Measurements from ENCODE around the gene SAP30BP.

Gene SAP30BP

DNA sequence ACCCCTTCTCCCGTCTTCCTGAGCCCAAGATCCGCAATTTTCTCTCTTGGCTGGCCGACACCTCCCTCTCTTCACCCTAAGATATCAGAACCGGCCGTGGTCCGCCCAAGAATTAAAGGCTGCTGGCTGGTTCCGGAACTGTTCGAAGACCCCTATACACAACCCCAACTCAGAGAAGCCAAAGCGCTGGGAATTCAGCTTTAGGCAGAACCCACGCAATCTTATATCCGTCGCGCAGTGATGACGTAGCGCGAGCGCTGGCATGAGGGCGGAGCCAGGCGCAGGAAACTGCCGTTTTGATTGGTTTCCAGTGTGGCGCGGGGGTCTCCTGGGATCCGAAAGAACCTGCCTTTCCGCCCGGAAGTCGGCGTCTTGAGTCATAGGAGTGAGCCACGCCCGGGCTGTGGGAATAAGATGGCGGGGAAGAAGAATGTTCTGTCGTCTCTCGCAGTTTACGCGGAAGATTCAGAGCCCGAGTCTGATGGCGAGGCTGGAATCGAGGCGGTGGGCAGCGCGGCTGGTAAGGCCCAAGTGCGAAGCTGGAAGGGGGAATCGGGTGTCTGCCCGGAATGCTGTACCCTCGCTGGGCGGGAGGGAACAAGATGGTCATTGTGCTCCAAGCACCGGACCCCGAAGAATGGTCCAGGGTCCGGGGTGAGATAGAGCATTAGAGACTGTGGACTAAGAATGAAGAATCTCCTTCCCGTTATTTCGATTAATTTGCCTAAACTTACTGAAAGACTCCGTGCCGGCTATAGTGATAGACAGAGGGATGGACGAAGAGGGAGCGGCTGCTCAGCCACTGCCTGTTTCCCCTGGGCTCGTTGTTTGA is at the start of gene SAP30BP, which contains the start of gene RECQL5:
TSS of gene SAP30BP (plus strand) at position 380 of the 832 bp plus-strand sequence. CDS start at position 415, 35 bp downstream.
TSS of gene RECQL5 (minus strand) at position 196 of the 832 bp plus-strand sequence. CDS start 597 bp downstream, outside the sequence.
- peak; percentile 97 for DNase-seq

DNA sequence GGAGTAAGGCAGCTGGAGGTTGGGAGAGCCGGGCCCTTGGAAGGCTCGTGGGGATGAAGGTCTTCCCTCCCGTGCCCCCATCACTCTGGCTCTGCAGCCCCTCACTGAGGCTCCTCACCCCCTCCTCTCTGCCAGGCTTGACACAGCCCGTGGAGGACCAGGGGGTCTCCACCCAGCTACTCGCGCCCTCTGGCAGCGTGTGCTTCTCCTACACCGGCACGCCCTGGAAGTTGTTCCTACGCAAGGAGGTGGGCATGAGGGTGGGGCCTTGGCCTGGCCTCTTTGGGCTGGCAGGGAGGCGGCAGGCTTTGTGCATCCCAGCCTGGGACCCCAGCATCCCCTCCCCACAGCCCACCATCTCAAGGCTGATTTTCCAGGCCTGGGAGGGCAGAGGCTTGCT is 49.5 kb upstream of the SAP30BP start:
- no peak for DNase-seq

DNA sequence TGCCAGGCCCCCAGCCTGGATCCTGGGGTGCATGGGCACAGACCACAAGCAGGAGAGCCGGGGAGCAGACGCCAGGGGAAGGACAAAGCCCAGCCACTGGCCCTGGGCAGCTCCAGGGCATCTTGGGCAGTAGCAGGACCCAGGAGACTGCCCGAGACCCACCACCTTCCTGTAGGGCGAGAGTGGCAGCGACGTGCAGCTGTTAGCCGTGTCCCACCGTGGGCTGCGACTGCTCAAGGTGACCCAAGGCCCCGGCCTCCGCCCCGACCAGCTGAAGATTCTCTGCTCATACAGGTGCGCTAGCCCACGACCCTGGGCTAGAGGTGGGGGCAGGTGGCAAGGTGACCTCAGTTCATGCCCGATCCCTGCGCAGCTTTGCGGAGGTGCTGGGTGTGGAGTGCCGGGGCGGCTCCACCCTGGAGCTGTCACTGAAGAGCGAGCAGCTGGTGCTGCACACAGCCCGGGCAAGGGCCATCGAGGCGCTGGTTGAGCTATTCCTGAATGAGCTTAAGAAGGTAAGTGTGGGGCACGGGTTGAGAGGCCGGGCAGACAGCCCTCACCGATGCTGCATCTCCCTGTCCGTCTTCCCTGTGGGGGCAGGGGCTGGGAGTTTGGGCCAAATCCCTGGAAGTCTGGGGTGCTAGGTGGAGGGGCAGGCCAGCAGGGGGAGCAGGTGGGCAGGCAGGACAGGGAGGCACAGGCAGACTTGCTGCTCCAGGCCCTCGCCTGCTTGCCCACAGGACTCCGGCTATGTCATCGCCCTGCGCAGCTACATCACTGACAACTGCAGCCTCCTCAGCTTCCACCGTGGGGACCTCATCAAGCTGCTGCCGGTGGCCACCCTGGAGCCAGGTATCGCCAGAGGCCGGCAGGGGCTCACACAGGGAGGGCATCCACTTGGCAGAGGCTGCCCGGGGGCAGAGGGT is 47.4 kb upstream of the SAP30BP start:
- DNase-seq = no peak

DNA sequence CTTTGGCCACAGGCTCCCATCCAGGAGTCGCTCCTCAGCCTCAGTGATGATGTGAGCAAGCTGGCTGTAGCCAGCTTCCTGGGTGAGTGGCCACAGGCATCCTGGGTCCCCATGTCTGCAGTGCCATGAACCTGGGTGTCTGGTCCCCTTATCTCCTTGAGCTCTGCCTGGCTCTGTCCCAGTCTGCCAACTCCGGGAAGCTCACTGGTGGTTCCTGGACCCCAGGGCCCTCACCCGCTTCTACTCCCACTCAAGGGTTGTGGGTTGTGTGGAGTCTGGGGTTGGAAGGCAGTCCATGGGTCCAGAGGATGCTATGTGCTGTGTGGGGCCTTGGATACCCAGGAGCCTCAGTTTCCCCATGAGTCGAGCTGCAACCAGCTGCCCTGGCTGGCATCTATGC is 45.6 kb upstream of the SAP30BP start:
- no peak for DNase-seq

DNA sequence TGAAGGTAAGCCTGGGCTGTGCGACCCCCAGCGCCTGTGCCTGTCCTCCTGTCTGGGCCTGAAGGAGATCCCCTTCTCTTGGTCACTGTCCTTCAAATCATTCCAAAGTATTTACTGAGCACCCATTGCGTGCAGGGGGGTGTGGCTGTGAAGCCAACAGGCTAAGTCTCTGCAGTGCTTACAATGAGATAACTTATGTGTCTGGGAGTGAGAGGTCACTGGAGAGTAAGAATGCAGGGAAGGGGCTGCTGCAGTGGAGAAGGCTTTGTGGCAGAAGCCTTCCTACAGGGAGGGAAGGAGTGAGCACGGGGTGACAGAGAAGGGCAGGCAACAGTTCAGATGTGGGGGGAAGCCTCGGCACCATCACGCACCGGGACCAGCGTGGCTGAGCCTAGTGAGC is 45.1 kb upstream of the SAP30BP start:
- DNase-seq = no peak

DNA sequence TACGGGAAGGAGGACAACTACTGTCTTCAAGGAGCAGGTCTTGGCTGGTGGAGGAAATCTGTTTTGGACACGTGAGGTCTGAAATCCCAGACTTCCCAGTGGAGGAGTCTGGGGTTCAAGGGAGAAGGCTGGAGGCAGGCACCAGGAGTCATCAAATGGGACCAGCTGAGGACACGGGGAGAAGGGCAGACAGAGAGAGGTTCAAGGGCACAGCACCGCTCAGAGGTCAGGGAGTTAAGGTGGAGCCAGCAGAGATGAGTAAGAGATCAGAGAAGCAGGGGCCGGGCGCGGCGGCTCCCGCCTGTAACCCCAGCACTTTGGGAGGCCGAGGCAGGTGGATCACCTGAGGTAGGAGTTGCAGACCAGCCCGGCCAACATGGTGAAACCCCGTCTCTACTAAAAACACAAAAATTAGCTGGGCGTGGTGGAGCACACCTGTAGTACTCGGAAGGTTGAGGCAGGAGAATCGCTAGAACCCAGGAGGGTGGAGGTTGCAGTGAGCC is 44.3 kb upstream of the SAP30BP start:
- no peak for DNase-seq

DNA sequence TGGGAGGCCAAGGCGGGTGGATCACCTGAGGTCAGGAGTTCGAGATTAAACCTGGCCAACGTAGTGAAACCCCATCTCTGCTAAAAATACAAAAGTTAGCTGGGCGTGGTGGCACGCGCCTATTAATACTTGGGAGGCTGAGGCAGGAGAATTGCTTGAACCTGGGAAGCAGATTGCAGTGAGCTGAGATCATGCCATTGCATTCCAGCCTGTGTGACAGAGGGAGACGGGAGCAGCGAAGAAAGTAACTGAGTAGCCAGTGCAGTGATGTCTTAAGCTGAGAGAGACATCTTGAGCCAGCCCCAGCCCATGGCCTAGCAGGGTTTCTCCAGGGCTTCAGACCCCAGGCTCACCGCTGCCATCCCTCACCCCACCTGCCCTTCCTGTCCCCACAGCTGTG is 43.8 kb upstream of the SAP30BP start:
- no peak for DNase-seq

DNA sequence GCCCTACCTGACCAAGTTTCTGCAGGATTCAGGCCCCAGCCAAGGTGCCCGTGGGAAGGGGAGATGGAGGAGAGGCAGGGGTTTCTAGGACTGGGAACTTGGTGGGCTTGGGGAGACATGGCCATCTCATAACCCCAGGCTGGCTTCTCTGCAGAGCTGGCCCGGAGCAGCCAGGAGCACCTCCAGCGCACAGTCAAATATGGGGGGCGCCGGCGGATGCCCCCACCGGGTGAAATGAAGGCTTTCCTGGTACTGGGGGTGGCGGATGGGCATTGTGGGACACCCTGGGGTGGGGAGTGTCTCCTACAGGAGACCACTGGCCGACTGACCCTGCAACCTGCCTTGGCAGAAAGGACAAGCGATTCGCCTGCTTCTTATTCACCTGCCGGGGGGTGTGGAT is 43.1 kb upstream of the SAP30BP start:
- no peak for DNase-seq

DNA sequence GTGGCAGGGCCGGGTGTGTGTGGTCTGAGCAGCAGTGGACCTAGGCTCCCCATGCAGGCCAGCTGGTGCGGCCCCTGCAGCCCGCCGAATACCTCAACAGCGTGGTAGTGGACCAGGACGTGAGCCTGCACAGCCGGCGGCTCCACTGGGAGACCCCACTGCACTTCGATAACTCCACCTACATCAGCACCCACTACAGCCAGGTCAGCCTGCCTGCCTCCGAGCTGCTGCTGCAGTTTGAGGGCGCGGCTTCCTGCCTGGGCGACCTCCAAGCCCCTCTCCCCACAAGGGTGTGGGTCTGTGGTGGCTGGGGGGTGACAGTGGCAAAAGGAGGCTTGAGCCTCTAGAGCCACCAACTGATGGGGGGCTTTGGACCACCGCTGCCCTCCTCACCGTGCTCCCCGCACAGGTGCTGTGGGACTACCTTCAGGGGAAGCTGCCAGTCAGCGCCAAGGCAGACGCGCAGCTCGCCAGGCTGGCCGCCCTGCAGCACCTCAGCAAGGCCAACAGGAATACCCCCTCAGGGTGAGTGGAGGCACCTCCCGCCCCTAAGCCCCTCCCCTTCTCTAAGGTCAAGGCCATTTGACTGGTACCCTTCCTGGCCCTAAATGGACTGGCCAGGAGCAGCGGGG is 42.3 kb upstream of the SAP30BP start:
- DNase-seq = no peak

DNA sequence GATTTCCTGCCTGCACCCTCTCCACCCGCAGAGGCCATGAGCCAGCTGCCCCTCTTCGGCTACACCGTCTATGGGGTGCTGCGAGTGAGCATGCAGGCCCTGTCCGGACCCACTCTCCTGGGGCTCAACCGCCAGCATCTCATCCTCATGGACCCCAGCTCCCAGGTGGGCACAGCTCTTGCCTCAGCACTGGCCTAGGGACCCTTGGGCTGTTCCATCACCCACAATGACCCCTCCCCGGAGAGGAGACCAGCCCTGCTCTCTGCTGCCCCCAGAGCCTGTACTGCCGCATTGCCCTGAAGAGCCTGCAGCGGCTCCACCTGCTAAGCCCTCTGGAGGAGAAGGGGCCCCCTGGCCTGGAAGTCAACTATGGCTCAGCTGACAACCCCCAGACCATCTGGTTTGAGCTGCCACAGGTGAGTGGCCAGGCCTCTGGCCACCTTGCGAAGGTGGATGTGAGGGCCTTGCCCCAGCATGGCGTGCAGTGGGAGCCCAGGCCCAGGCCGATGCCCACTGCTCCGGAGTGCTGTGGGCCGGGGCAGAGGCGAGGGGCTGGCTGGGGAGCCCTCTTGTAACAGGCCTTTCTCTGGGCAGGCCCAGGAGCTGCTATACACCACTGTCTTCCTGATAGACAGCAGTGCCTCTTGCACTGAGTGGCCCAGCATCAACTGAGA is 41.2 kb upstream of the SAP30BP start:
- no peak for DNase-seq

DNA sequence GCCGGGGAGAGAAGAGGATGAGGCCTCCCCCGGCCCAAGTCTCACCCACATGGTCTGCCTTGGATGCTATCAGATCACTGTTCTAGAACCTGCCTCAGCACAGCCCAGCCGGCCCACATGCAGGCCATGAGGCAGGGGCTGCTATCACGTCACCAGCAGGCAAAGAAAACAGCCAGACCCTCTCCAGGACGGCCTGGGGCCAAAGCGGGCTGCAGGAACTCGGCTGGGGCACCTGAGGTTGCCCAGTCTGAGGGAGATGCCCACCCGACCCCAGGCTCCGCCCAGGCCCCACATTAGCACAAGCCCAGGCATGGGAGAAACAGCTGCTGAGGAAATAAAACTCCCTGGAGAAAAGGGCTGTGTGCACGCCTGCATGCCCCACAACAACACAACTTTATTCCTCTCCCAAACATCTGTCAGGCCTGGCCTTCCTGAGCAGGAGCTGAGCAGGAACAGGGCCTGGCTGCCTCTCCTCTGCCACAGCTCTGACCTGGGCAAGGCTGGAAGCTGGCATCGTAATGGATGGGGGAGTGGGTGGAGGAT is 40.6 kb upstream of the SAP30BP start:
- DNase-seq = no peak

DNA sequence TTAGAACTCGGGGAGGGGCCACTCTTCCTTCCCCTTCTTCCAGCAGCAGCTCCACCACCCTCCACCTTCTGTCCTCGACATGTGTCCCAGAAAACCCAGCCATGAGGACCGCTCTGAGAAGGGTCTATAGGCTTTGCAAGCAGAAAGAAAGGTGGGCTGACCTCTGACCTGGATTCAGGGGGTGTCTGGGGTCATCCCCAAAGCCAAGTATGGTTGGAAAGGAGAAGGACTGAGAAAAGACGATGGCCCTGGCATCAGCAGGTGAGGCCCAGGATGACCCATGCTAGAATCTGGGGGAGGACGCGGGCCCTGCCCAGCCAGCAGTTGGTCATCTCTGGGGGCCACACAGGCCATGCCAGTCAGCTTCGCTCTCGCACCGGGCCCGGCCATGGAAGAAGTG is 40.0 kb upstream of the SAP30BP start:
- no peak for DNase-seq

DNA sequence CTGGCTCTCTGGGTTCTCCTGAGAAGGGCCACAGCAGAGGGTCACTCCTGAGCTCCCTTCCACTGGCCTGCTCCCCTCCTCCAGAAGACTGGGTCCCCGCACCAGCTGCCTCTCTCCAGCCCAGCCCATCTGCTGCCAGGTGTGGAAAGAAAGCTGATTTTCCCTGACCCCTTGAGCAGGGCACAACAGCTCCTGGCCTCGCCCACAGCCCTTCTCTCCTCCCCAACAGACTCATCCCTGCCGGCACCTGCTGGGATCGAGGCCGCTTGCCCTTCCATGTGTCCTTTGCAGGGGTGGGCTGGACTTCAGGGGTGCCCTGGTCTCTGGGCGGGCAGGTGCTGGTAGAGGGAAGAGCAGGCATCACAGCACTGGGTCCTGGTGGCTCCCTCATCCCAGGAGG is 38.7 kb upstream of the SAP30BP start:
- no peak for DNase-seq

DNA sequence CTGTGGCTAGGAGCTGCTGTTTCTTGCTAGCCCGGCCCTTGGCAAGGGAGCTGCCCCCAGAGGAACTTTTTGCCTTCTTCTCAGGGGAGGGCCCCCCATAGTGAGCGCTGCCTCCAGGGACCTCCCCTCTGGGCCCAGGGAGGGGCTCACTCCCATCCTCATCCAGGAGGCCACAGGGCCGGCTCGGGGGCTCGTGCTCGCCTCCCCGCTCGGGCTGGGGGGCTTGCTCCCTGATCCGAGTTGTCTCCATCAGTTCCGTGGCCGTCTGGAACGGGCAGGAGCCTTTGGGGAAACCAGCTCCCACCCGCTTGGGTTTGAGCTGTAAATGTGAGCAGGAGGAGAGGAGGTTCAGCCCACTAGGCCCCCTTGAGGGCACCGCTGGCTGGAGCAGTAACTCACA is 38.0 kb upstream of the SAP30BP start:
- DNase-seq = no peak

DNA sequence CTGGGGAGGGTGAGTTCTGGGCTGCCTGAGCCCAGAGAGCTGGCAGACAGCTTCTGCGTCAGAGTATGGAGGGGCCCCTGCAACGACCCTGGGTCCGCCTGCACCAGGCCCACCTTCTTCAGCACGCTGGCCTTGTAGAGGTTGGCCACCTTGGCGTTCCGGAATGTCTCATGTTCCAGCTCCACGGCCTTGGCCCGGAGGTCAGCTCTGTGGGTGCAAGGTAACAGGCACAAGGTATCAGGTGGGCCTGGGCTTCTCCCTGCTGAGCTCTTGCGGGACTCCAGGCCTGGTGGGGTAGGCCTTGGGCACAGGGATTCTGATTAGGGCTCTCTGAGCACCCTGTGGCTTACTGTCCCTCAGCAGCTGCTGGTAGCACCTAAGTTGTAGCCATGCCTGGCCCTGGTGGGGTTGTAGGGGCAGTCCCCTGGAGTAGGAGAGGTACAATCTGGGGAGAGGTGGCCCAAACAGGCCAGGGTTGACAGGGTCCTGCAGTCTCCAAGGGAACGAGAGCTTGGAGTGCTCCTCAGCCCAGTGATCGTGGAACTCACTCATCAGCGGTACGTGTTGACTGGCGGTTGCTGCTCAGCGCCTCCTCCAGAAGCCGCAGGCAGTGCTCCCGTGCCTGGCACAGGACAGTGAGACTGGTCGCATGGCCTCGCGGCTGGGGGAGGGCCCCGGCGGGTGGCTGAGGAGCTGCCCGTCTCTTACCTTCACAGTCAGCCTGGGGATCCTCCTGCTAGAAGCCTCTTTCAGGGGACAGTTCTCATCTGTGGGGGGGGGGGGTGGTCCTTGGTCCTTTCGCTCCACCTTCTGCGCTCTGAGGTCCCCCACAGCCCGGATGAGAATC is 36.8 kb upstream of the SAP30BP start:
- DNase-seq = no peak

DNA sequence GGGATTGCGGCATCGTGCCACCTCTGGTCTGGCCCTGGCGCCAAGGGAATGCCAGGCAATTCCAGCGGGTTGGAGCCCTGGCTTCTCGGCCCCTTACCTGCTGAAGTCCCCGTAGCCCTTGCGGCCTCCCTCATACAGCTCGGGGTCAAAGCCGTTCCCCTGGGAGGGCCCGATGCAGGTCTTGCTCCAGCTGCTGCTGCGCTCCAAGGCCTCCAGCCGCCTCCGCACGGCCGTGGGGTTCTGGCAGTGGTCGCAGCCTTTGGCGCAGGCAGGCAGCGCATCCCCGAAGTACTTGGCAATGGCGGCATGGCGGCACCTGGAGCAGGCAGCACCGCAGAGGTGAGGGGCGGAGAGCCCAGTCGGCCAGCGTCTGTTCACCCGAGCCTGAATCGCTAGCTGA is 35.8 kb upstream of the SAP30BP start:
- DNase-seq = no peak

DNA sequence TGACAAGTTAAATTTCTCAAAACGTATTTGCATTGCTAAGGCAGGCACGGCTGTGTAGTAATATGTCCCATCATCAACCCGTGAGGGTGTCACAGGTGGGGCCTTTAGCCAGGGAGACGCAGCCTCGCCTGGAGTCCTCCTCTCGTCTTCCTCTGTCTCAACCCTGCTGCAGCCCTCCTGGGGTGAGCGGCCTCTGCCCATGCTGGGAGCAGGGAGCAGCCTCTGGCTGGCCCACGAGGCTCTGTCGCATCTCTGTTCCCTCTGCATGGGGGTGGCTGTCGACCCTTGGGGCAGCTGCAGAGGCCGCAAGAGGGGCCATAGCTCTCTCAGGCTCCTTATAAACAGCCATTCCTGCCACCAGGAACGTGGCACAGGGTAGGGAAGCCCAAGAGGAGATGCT is 34.7 kb upstream of the SAP30BP start:
- no peak for DNase-seq

DNA sequence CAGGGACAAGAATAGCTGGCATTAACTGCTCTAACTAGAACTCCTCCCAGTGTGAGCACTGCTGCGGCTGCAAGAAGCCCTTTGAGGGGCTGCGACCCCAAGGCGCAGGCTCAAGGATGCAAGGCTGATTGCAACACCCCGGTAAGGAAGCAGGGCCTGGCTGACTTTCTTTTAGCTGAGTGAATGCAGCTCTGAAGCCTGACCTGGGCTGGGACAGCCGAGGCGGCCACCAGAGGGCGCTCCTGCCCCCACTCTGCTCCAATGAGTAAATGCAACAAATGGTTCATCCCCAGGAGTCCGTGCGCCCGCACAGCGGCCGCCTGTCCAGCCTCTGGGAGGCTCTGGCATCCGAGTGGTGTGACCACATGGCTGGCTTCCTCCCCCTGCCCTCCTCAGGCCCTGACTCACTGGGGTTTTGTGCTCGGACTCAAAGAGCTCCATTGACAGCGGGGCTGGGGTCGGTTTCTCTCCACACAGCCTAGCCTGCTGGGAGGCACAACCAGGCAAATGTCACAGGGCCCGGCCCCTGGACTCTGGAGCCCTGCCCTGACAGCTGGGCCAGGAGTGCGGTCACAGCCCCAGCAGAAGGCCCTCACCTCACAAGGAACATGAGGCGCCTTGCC is 34.2 kb upstream of the SAP30BP start, which contains the start of gene SMIM5:
TSS of gene SMIM5 (plus strand) at position 572 of the 623 bp plus-strand sequence. CDS start 6,768 bp downstream, outside the sequence.
- peak; percentile 79 for DNase-seq

DNA sequence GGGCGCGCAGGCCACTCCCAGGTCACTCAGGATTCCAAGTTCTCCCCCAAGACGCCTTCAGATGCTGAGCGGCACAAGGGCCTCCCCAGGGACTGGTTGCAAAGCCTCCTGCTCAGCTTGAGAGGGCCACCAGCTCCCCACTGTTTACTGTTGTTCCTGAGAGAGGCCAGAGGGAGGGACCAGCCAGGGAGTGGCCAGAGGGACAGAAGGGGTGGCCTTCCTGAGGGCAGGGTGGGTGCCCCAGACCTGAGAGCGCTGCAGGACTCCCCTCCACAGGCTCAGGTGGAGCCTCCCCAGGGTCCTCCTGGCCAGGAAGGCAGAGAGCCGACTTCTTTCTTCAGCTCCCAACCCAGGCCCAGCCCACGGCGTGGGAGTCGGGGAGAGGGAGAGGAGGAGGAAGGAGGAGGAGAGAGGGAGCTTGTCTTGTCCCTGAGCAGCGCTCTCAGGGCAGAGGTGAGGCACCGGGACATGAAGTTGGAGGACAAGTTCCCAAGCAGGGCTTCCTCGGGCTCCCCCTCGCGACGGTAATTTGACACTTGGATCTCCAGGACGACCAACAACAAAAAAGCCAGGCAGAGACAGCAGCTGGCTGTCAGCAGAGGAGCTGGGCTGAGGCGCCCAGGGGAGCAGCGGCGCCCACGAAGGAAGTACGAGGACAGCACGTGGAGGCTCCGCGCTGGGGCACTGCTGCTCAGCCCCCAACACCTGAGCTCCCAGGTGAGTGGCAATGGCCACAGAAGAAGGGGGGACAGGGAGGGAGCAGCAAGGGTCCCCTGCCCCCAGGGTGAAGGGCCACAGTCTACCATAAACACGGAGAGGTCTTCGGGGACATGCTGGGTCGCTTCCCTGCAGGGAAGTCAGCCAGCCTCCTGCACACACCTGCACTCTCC is 33.4 kb upstream of the SAP30BP start:
- peak; percentile 50 for DNase-seq

DNA sequence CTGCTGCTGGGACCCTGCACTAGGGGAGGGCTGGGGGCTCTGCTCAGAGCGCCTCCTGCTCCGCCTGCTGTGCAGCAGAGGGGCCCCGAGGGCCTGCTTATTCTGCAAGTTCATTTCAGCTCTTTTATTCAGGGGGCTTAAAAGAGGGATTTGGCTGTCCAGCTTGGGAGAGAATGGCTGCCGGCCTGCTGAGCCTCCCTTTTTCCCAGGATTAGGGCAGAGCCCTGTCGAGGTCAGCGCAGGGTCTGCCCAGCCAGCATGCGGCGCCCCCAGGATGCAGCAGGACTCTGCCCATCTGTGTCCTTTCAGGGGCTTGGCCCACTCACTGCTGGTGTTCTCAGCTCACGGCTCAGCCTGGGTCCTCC is 32.8 kb upstream of the SAP30BP start:
- no peak for DNase-seq

Data from CD4-positive, alpha-beta T cell treated with Interleukin-17A for 1 hour (primary cell).